GM21737 (cell line): ENCODE results near the gene SORT1.
A peak's percentile ranks its signal among the peaks of the same experiment; 100 is the strongest.
"Not testable (repeated sequence)": the region's sequence is repeated elsewhere in the genome, so short reads cannot be mapped to it uniquely, and the experiment has no call there.

Experiments
- ATAC-seq: cut with Tn5 transposase; IDR thresholded peaks from one replicate; pipeline ENCODE4 v1.9.1; 2021; ENCODE audit warnings: mild to moderate bottlenecking, moderate library complexity; ENCODE audit not compliant: unreplicated experiment

SORT1 gene

GRCh38 chr1:109300650-109301151 lies 97.0 kb downstream of the SORT1 start:
- no peak for ATAC-seq

- no peak for ATAC-seq
Observed at GRCh38 chr1:109299558-109300343, 98.0 kb downstream of the SORT1 start.

- no peak for ATAC-seq
Observed at GRCh38 chr1:109298666-109299557, 98.8 kb downstream of the SORT1 start.

- no peak for ATAC-seq
Observed at GRCh38 chr1:109296782-109297181, 100.9 kb downstream of the SORT1 start.

- ATAC-seq: no peak
Observed at GRCh38 chr1:109295712-109296415, 101.9 kb downstream of the SORT1 start.

GRCh38 chr1:109294481-109294880 lies 103.2 kb downstream of the SORT1 start:
- no peak for ATAC-seq

- no peak for ATAC-seq
Observed at GRCh38 chr1:109293026-109293425, 104.7 kb downstream of the SORT1 start.

GRCh38 chr1:109292364-109292763 lies 105.4 kb downstream of the SORT1 start:
- no peak for ATAC-seq

GRCh38 chr1:109290998-109291397 lies 106.7 kb downstream of the SORT1 start:
- no peak for ATAC-seq

GRCh38 chr1:109290137-109290536 lies 107.6 kb downstream of the SORT1 start:
- ATAC-seq: no peak

- not testable (repeated sequence) for ATAC-seq
Observed at GRCh38 chr1:109286762-109287161, 111.0 kb downstream of the SORT1 start.

GRCh38 chr1:109283748-109284600 lies 113.7 kb downstream of the SORT1 start:
- no peak for ATAC-seq

GRCh38 chr1:109282952-109283747 lies 114.6 kb downstream of the SORT1 start, which contains the start of gene PSRC1:
Gene PSRC1 (minus strand): TSS chr1:109283145.
- ATAC-seq: peak; percentile 96

- ATAC-seq: no peak
Observed at GRCh38 chr1:109282497-109282951, 115.2 kb downstream of the SORT1 start.

- ATAC-seq: no peak
Observed at GRCh38 chr1:109281680-109282496, 115.8 kb downstream of the SORT1 start.

- ATAC-seq: no peak
Observed at GRCh38 chr1:109280862-109281261, 116.9 kb downstream of the SORT1 start.

GRCh38 chr1:109279615-109280278 lies 118.0 kb downstream of the SORT1 start:
- no peak for ATAC-seq
